OCI-LY7 (cell line): ENCODE measurements around the gene PLA2R1. TPM values are rescaled to one million over a fixed set of nuclear protein-coding genes. Genes with fewer than 3 reads are reported as not detected.

ENCODE experiments used
- BruUV-seq: library from RNA; stranded (reverse); fragments of 400-500 nt; replicated peaks from 2 replicates; lab custom pipeline; 2021; lab: Mats Ljungman, UMichigan
- CTCF ChIA-PET: fragments of 300-600 bp; sonication (Branson Sonifier 250); formaldehyde crosslinking; loops from one replicate; lab custom pipeline; 2022; ENCODE audit warnings: antibody characterized with exemption; ENCODE audit not compliant: unreplicated experiment; lab: Charles Lee
- POLR2A ChIA-PET: fragments of 300-600 bp; sonication (Branson Sonifier 250); formaldehyde crosslinking; loops from one replicate; lab custom pipeline; 2022; ENCODE audit warnings: antibody characterized with exemption; lab: Charles Lee
- DNase-seq: peaks from one replicate; pipeline ENCODE4 v3.0.0-alpha.2; 2015; ENCODE audit warnings: low spot score
- H2AFZ ChIP-seq: fragments of 200-600 bp; sonication (generic), shearing (Covaris generic); 2 replicates; pipeline ENCODE4 v1.6.1; 2014; ENCODE audit warnings: mild to moderate bottlenecking, antibody characterized with exemption, low read length, moderate library complexity
- H3K27ac ChIP-seq: fragments of 200-600 bp; sonication (generic); 2 replicates; pipeline ENCODE4 v1.5.1; 2014; ENCODE audit warnings: mixed run types, low read depth, mild to moderate bottlenecking, moderate library complexity, low read length, inconsistent platforms; ENCODE audit not compliant: poor library complexity, severe bottlenecking
- H3K36me3 ChIP-seq: fragments of 200-600 bp; sonication (generic); 2 replicates; pipeline ENCODE4 v1.6.1; 2014; ENCODE audit warnings: mild to moderate bottlenecking, antibody characterized with exemption, low read length, moderate library complexity, mixed read lengths; ENCODE audit not compliant: insufficient read depth
- H3K4me1 ChIP-seq: fragments of 200-600 bp; sonication (generic); 2 replicates; pipeline ENCODE4 v1.5.1; 2014; ENCODE audit warnings: mild to moderate bottlenecking, low read length; ENCODE audit not compliant: insufficient read depth, poor library complexity, severe bottlenecking
- H3K4me2 ChIP-seq: fragments of 200-600 bp; sonication (generic); 2 replicates; pipeline ENCODE4 v1.6.1; 2014; ENCODE audit warnings: mild to moderate bottlenecking, low read length
- H3K4me3 ChIP-seq: fragments of 200-600 bp; sonication (generic); 2 replicates; pipeline ENCODE4 v1.5.1; 2014; ENCODE audit warnings: mild to moderate bottlenecking, low read depth, low read length; ENCODE audit not compliant: poor library complexity, severe bottlenecking
- H3K79me2 ChIP-seq: fragments of 200-600 bp; sonication (generic); 2 replicates; pipeline ENCODE4 v1.6.1; 2016; ENCODE audit warnings: low read depth, mild to moderate bottlenecking, low read length, moderate library complexity, mixed read lengths; ENCODE audit not compliant: insufficient read depth
- H3K9me2 ChIP-seq: fragments of 200-600 bp; sonication (generic); 2 replicates; pipeline ENCODE4 v1.6.1; 2016; ENCODE audit warnings: mild to moderate bottlenecking, low read length, mixed read lengths; ENCODE audit not compliant: insufficient read depth
- H3K9me3 ChIP-seq: fragments of 200-600 bp; sonication (generic); 2 replicates; pipeline ENCODE4 v1.6.1; 2014; ENCODE audit warnings: mild to moderate bottlenecking, mixed run types, low read length, mixed read lengths
- H4K20me1 ChIP-seq: fragments of 200-600 bp; sonication (generic); 2 replicates; pipeline ENCODE4 v1.6.1; 2014; ENCODE audit warnings: mild to moderate bottlenecking, antibody characterized with exemption, low read length, moderate library complexity, mixed read lengths; ENCODE audit not compliant: insufficient read depth
- EZH2phosphoT487 ChIP-seq: fragments of 200-600 bp; sonication (generic); IDR thresholded peaks from 2 replicates; pipeline ENCODE4 v1.6.1; 2018; ENCODE audit warnings: low read depth, borderline replicate concordance, mild to moderate bottlenecking, mixed run types, antibody characterized with exemption, low read length, moderate library complexity, mixed read lengths
- intact Hi-C: fragments of 100-400 bp; cut with micrococcal nuclease; formaldehyde crosslinking; loops from one replicate; pipeline ENCODE4 v1.10.0; 2022; ENCODE audit not compliant: unreplicated experiment
- total RNA-seq, 2 experiments: library from RNA; depleted of rRNA in 1 of 2; stranded (reverse); fragments of >200 nt in 1 of 2; shearing (Covaris generic) in 1 of 2; gene quantifications; 2 replicates each; pipeline ENCODE4 v1.2.3, GENCODE V29; 2014 to 2022
- TF ChIP-seq, protein P1 (sequence below): fragments of 200-600 bp; sonication (generic); conservative IDR thresholded peaks from 2 replicates; pipeline ENCODE4 v1.5.1; 2014; ENCODE audit warnings: mild to moderate bottlenecking, antibody characterized with exemption, low read length, moderate library complexity, mixed read lengths

Gene PLA2R1
- total RNA-seq, 2 experiments from 2014 or later = not detected

DNA sequence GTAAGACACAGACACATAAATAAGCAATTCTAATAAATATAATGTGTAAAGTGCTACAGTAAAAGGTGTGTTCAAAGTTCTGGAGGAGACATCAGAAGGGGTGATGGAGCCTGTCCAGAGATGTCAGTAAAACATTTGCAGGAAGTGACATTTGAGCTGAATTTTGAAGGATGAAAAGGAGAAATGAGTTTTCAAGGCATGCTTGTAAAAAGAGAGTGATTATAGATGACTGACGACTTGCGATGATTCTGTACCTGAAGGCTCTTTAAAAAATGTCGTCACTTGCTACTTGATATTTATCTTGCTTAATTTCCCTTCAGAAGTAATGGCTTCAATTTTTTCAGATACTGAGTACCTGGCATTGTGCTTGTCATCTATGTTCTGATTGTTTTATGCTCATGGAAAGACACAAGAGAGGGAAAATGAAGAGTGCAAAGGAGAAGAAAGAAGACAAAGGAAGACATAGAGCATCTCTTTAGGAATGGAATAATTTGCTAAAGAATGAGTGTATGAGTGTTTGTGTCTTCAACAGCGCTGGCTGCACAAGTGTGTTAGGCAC is 73.9 kb downstream of the PLA2R1 start:
- Histone ChIP-seq H3K4me1 (no peaks in the 10 kb centered on the region), H2AFZ (no peak overlapping the region), H3K79me2 (no peaks in the 10 kb centered on the region), H3K27ac (no peak overlapping the region), H3K4me2 (no peak overlapping the region), H3K36me3 (no peaks in the 10 kb centered on the region), H3K9me3 (no peaks in the 10 kb centered on the region), H4K20me1 (no peaks in the 10 kb centered on the region), H3K4me3 (no peak overlapping the region), H3K9me2 (no peaks in the 10 kb centered on the region)
- ChIA-PET POLR2A (interaction anchor here (0.7 kb wide), 1 partner anchor 631 kb away, joined by 3 read pairs; no protein-coding TSS in a partner anchor), CTCF (no interaction called here)
- no peak for DNase-seq
- intact Hi-C loops = no loop called here
- no TSS peak for BruUV-seq
- no peak for TF ChIP-seq EZH2phosphoT487
- TF ChIP-seq, protein P1, sequence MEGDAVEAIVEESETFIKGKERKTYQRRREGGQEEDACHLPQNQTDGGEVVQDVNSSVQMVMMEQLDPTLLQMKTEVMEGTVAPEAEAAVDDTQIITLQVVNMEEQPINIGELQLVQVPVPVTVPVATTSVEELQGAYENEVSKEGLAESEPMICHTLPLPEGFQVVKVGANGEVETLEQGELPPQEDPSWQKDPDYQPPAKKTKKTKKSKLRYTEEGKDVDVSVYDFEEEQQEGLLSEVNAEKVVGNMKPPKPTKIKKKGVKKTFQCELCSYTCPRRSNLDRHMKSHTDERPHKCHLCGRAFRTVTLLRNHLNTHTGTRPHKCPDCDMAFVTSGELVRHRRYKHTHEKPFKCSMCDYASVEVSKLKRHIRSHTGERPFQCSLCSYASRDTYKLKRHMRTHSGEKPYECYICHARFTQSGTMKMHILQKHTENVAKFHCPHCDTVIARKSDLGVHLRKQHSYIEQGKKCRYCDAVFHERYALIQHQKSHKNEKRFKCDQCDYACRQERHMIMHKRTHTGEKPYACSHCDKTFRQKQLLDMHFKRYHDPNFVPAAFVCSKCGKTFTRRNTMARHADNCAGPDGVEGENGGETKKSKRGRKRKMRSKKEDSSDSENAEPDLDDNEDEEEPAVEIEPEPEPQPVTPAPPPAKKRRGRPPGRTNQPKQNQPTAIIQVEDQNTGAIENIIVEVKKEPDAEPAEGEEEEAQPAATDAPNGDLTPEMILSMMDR = no peak

DNA sequence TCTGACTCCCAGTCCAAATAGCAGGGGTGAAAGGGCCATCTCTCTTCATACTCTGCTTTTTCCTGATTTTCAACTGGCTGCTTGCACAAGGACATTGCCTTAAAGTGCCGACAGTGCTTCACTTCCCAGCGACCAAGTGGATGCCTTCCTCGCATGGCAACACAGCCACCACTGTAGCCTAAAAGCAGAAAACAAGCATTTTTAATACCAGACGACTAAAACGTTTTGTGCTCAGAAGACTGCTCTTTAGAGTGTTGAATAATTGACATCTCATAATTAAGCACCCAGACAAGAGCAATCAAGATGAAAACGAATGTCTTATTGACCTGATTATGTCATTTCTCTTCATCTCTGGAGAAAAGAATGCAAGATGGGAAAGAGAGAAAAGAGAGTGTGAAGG is 75.2 kb downstream of the PLA2R1 start:
- H3K9me2 ChIP-seq = no peaks in the 10 kb centered on the region
- CTCF ChIA-PET = no interaction called here
- H3K79me2 ChIP-seq = no peaks in the 10 kb centered on the region
- intact Hi-C loops = no loop called here
- no peak overlapping the region for H2AFZ ChIP-seq
- no peak for DNase-seq
- H3K4me2 ChIP-seq = no peak overlapping the region
- BruUV-seq = no TSS peak
- H3K27ac ChIP-seq = no peak overlapping the region
- H3K4me1 ChIP-seq = no peaks in the 10 kb centered on the region
- POLR2A ChIA-PET = no interaction called here
- no peak overlapping the region for H3K4me3 ChIP-seq
- TF ChIP-seq EZH2phosphoT487 = no peak
- TF ChIP-seq, protein P1 = no peak
- H4K20me1 ChIP-seq = no peaks in the 10 kb centered on the region
- H3K36me3 ChIP-seq = no peaks in the 10 kb centered on the region
- H3K9me3 ChIP-seq = no peaks in the 10 kb centered on the region

- Histone ChIP-seq H3K79me2 (no peaks in the 10 kb centered on the region), H3K4me2 (no peak overlapping the region), H3K36me3 (no peaks in the 10 kb centered on the region), H3K4me1 (no peaks in the 10 kb centered on the region), H3K9me3 (no peaks in the 10 kb centered on the region), H4K20me1 (no peaks in the 10 kb centered on the region), H3K4me3 (no peak overlapping the region), H3K27ac (no peak overlapping the region), H2AFZ (no peak overlapping the region), H3K9me2 (no peaks in the 10 kb centered on the region)
- ChIA-PET POLR2A (interaction anchor here (1.1 to 1.7 kb wide), 2 partner anchors 13 to 39 kb away, joined by 3 to 5 read pairs; no protein-coding TSS in a partner anchor), CTCF (no interaction called here)
- no peak for TF ChIP-seq EZH2phosphoT487
- TF ChIP-seq, protein P1 = no peak
- intact Hi-C loops = no loop called here
- no peak for DNase-seq
- BruUV-seq = no TSS peak
Measured at GRCh38 chr2:159985656-159986055, 76.8 kb downstream of the PLA2R1 start.
